Heart left ventricle (tissue), 13 donors: ENCODE results near the gene TTLL11.

Experiments
- CTCF ChIP-seq, 12 donors: fragments of 200-600 bp; sonication (generic) in 4 of 12; IDR thresholded peaks; one replicate each; pipeline versions ENCODE4 v1.5.0 to v1.8.0; 2018 to 2022; ENCODE audit warnings: antibody characterized with exemption in 12 of 12, mild to moderate bottlenecking in 5 of 12
- POLR2A ChIP-seq, 2 donors: fragments of 450-650 bp; IDR thresholded peaks; one replicate each; pipeline ENCODE4 v1.6.1; 2017; ENCODE audit warnings: antibody characterized with exemption in 2 of 2, mild to moderate bottlenecking in 2 of 2, moderate library complexity in 2 of 2
- donor health status: ischemic (EF 13 %, LVEDD 7.1; RV severe dilation, severe dysfunction).
- donor health status: DM: no; HTN: yes; CAD: no.
- donor health status: DM: no; HTN: no; CAD: no.
- donor health status: ischemic (EF 25% LVEDD 6.9; RV normal size, moderate dysfunction).
- donor health status: ischemic (EF 25% LVEDD 5.7; RV mildly dilated, moderate dysfunction).
- donor health status: ischemic (EF 35%, LVEDD 5.7; RV mildly dilated, moderate dysfunction).
- donor health status: nonischemic (EF 11% LVEDD 7.7; RV severe dilation, severe dysfunction).
- donor health status: DM: yes; HTN: yes; CAD: no.
- donor health status: PGD.
- donor health status: ischemic (EF 29% LVEDD 5.4; RV normal size, mild dysfunction).
- donor health status: nonischemic (EF 23%, LVEDD 6.1; RV moderate dilation, normal function).

- TF ChIP-seq CTCF (IDR thresholded peaks at IDR 0.05), result no peak
- TF ChIP-seq POLR2A (IDR thresholded peaks at IDR 0.05), result no peak
Measured at GRCh38 chr9:121802753-121803152, 290.4 kb downstream of the TTLL11 start.
